HepG2 (cell line): ENCODE data around the gene RECQL5. TPM values are rescaled to one million over a fixed set of nuclear protein-coding genes. Genes with fewer than 3 reads are reported as not detected.

ENCODE experiments used
- ATAC-seq: fragments of 200-7000 bp; cut with Tn5 transposase; 3 replicates; pipeline ENCODE4 v1.9.1; 2020; ENCODE audit warnings: mild to moderate bottlenecking, moderate library complexity
- BruUV-seq: library from RNA; stranded (reverse); fragments of 400-500 nt; replicated peaks from 2 replicates; lab custom pipeline; 2021; lab: Mats Ljungman, UMichigan
- CTCF ChIA-PET: fragments of 300-600 bp; formaldehyde crosslinking; extraction: SDS; loops from one replicate; lab custom pipeline; 2021; ENCODE audit warnings: low total read pairs, inconsistent platforms, low intra/inter-chr PET ratio; lab: Yijun Ruan, JAX
- POLR2A ChIA-PET: fragments of 350-600 bp; sonication (Branson Sonifier 250); formaldehyde crosslinking; loops from one replicate; lab custom pipeline; 2020; ENCODE audit warnings: antibody characterized with exemption, inconsistent platforms; lab: Yijun Ruan, JAX
- DNase-seq: peaks from one replicate; pipeline ENCODE4 v3.0.0-alpha.2; 2015; ENCODE audit warnings: low spot score
- FAIRE-seq: peaks from 3 replicates; lab custom pipeline; 2011; peaks lifted over from hg19 to GRCh38; lab: Jason Lieb, UNC
- H2AFZ ChIP-seq: one replicate; pipeline ENCODE4 v1.6.1; 2011; ENCODE audit warnings: low read length, inconsistent platforms
- H3K27ac ChIP-seq: fragments of 300-600 bp; 3 replicates; pipeline ENCODE4 v1.8.0; 2011; ENCODE audit warnings: mixed run types, mild to moderate bottlenecking, mixed read lengths, low read length, inconsistent platforms; ENCODE audit not compliant: insufficient read depth; ENCODE audit errors: extremely low read length
- H3K27me3 ChIP-seq, 2 experiments: fragments of 200-600 bp in 1 of 2; 2 replicates in 1 of 2; 3 replicates in 1 of 2; pipeline versions ENCODE4 v1.6.0 to v1.8.0; 2011; ENCODE audit warnings: low read length in 2 of 2, mild to moderate bottlenecking in 2 of 2, moderate library complexity in 2 of 2, inconsistent platforms in 1 of 2; ENCODE audit not compliant: insufficient read depth in 2 of 2, control insufficient read depth in 1 of 2
- H3K36me3 ChIP-seq, 2 experiments: fragments of 200-600 bp in 1 of 2; replicated peaks in 1 of 2; 2 replicates in 1 of 2; 3 replicates in 1 of 2; pipeline versions ENCODE4 v1.5.1 to v1.8.0; 2011; ENCODE audit warnings: low read length in 2 of 2, inconsistent platforms in 1 of 2; ENCODE audit not compliant: insufficient read depth in 2 of 2, control insufficient read depth in 1 of 2
- H3K4me1 ChIP-seq: 2 replicates; pipeline ENCODE4 v1.5.1; 2012; ENCODE audit warnings: low read length, inconsistent platforms; ENCODE audit not compliant: insufficient read depth
- H3K4me2 ChIP-seq: 2 replicates; pipeline ENCODE4 v1.6.0; 2011; ENCODE audit warnings: low read depth, low read length, inconsistent platforms
- H3K4me3 ChIP-seq, 3 experiments: fragments of 200-600 bp in 1 of 3; sonication (generic), shearing (Covaris generic) in 1 of 3; replicated peaks in 1 of 3; 2 replicates each; pipeline ENCODE4 v1.5.1; 2011 to 2016; ENCODE audit warnings: low read length in 3 of 3, inconsistent platforms in 2 of 3, low read depth in 2 of 3, mild to moderate bottlenecking in 2 of 3, control low read depth in 1 of 3, mixed read lengths in 1 of 3; ENCODE audit not compliant: insufficient read depth in 1 of 3
- H3K79me2 ChIP-seq: one replicate; pipeline ENCODE4 v1.6.1; 2011; ENCODE audit warnings: low read length, inconsistent platforms; ENCODE audit not compliant: insufficient read depth
- H3K9ac ChIP-seq: 2 replicates; pipeline ENCODE4 v1.6.0; 2011; ENCODE audit warnings: mild to moderate bottlenecking, low read depth, low read length, inconsistent platforms; ENCODE audit not compliant: insufficient read depth
- H3K9me3 ChIP-seq: 2 replicates; pipeline ENCODE4 v1.5.1; 2012; ENCODE audit warnings: mild to moderate bottlenecking, low read length
- H4K20me1 ChIP-seq: 2 replicates; pipeline ENCODE4 v1.6.0; 2011; ENCODE audit warnings: inconsistent platforms, mild to moderate bottlenecking, low read length, moderate library complexity; ENCODE audit not compliant: insufficient read depth
- AHR ChIP-seq: IDR thresholded peaks from 2 replicates; pipeline ENCODE4 v1.6.1; 2018; ENCODE audit warnings: missing genetic modification reagents, missing compliant biosample characterization
- DNMT3B ChIP-seq: conservative IDR thresholded peaks from 2 replicates; pipeline ENCODE4 v1.6.1; 2016; ENCODE audit warnings: missing biosample characterization, control low read depth
- KLF11 ChIP-seq: IDR thresholded peaks from 2 replicates; pipeline ENCODE4 v1.6.1; 2016; ENCODE audit warnings: missing compliant biosample characterization
- ZMAT3 ChIP-seq: sonication (generic); formaldehyde crosslinking; conservative IDR thresholded peaks from 2 replicates; pipeline ENCODE4 v1.7.0; 2021; ENCODE audit warnings: missing genetic modification reagents
- ZNF12 ChIP-seq: sonication (generic); formaldehyde crosslinking; IDR thresholded peaks from 2 replicates; pipeline ENCODE4 v1.5.0; 2020; ENCODE audit warnings: missing genetic modification reagents
- ZNF367 ChIP-seq: sonication (generic); formaldehyde crosslinking; IDR thresholded peaks from 2 replicates; pipeline ENCODE4 v1.4.0; 2020; ENCODE audit warnings: missing genetic modification reagents, borderline replicate concordance
- ZNF496 ChIP-seq: sonication (generic); formaldehyde crosslinking; IDR thresholded peaks from 2 replicates; pipeline ENCODE4 v1.8.1; 2023; ENCODE audit warnings: mild to moderate bottlenecking, moderate library complexity, missing genetic modification reagents; ENCODE audit not compliant: insufficient replicate concordance
- ZNF878 ChIP-seq: sonication (generic); formaldehyde crosslinking; IDR thresholded peaks from 2 replicates; pipeline ENCODE4 v1.8.1; 2023; ENCODE audit warnings: mild to moderate bottlenecking, missing genetic modification reagents, moderate library complexity
- WGBS: methylation state at CpG from one replicate; pipeline ENCODE4 v1.1.6; 2017; ENCODE audit warnings: low lambda C conversion rate; 5-methylcytosine and 5-hydroxymethylcytosine counted together
- in situ Hi-C: cut with HindIII; loops from 2 replicates; pipeline ENCODE4 v1.10.0; 2017; ENCODE audit warnings: low pct_unique_long_range_greater_than_20kb; ENCODE audit not compliant: extremely low pct_ligation_motif_present
- intact Hi-C: fragments of 100-400 bp; cut with micrococcal nuclease; formaldehyde crosslinking; loops from one replicate; pipeline ENCODE4 v1.10.0; 2022; ENCODE audit not compliant: unreplicated experiment
- polyA plus RNA-seq, 8 experiments: library from polyadenylated mRNA; depleted of rRNA in 3 of 8; stranded (reverse) in 7 of 8; unstranded in 1 of 8; fragments of >200 nt; fragmentation: Illumina TruSeq in 4 of 8; extraction: Trizol in 4 of 8; gene quantifications; 2 replicates each; pipeline versions ENCODE4 v1.2.1 to v1.2.3, GENCODE V29; 2011 to 2016; ENCODE audit warnings: low read depth in 4 of 8, missing spikeins in 1 of 8, mixed read lengths in 1 of 8; ENCODE audit not compliant: insufficient read depth in 1 of 8
- total RNA-seq, 5 experiments: library from RNA; depleted of rRNA; stranded (reverse); fragments of >200 nt; fragmentation: Illumina TruSeq; extraction: Trizol; gene quantifications; 2 replicates each; pipeline ENCODE4 v1.2.3, GENCODE V29; 2016; ENCODE audit warnings: low read depth in 1 of 5
- TF ChIP-seq, protein P1 (sequence below): sonication (generic); formaldehyde crosslinking; IDR thresholded peaks from 2 replicates; pipeline ENCODE4 v1.4.0; 2020; ENCODE audit warnings: missing genetic modification reagents; ENCODE audit errors: not compliant biosample characterization

Gene RECQL5
- total and polyA plus RNA-seq, 2 of the 13 experiments (the other 11 are each of a cell fraction or from before 2014, with no cell fraction given): 27.7 to 32.0 TPM

- Histone ChIP-seq H3K9ac (no peak overlapping the region), H3K27ac (no peak overlapping the region), H3K79me2 (no peaks in the 10 kb centered on the region), H3K27me3 (no peaks in the 10 kb centered on the region), H3K4me1 (peaks cover 19% of the 10 kb centered on the region), H3K36me3 (peaks cover 8 to 14% of the 10 kb centered on the region in 2 experiments), H3K9me3 (no peaks in the 10 kb centered on the region), H3K4me3 (no peak overlapping the region), H2AFZ (no peak overlapping the region), H4K20me1 (peaks cover 4% of the 10 kb centered on the region; the same call in 1 of the 2 replicates), H3K4me2 (no peak overlapping the region)
- ATAC-seq (no peak), DNase-seq (no peak), FAIRE-seq (no peak)
- TF ChIP-seq AHR (CRISPR knock-in tag) (no peak), KLF11 (no peak), ZNF367 (no peak), DNMT3B (no peak), ZNF878 (CRISPR knock-in tag) (no peak), ZNF12 (no peak), ZNF496 (CRISPR knock-in tag) (no peak), ZMAT3 (CRISPR knock-in tag) (no peak)
- TF ChIP-seq, protein P1, sequence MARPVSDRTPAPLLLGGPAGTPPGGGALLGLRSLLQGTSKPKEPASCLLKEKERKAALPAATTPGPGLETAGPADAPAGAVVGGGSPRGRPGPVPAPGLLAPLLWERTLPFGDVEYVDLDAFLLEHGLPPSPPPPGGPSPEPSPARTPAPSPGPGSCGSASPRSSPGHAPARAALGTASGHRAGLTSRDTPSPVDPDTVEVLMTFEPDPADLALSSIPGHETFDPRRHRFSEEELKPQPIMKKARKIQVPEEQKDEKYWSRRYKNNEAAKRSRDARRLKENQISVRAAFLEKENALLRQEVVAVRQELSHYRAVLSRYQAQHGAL: no peak
- CTCF ChIA-PET: no interaction called here
- BruUV-seq: no TSS peak
- WGBS: 97% methylated on average over 16 of the region's 19 CpGs
- in situ Hi-C loops: no loop called here
- intact Hi-C loops: no loop called here
- POLR2A ChIA-PET: no interaction called here
Observed at GRCh38 chr17:75636381-75637142, 30.4 kb downstream of the RECQL5 start.
